ENCODE results near the gene TCEA2.
"Not testable (repeated sequence)": the region's sequence is repeated elsewhere in the genome, so short reads cannot be mapped to it uniquely, and the experiment has no call there.

The TCEA2 gene

GRCh38 chr20:64080013-64080812 lies 17.2 kb downstream of the TCEA2 start, which contains the start of gene OPRL1:
Gene OPRL1, plus strand, starts transcription at chr20:64080082. Its CDS starts 12,639 bp downstream, at chr20:64092721.
- peak; percentile 45 for DNase-seq

- DNase-seq = no peak
Observed at GRCh38 chr20:64080813-64081623, 18.0 kb downstream of the TCEA2 start.

GRCh38 chr20:64081624-64081964 lies 18.6 kb downstream of the TCEA2 start:
- no peak for DNase-seq

- DNase-seq = no peak
Observed at GRCh38 chr20:64082126-64082731, 19.2 kb downstream of the TCEA2 start.

GRCh38 chr20:64082820-64083377 lies 19.9 kb downstream of the TCEA2 start:
- no peak for DNase-seq

DNA sequence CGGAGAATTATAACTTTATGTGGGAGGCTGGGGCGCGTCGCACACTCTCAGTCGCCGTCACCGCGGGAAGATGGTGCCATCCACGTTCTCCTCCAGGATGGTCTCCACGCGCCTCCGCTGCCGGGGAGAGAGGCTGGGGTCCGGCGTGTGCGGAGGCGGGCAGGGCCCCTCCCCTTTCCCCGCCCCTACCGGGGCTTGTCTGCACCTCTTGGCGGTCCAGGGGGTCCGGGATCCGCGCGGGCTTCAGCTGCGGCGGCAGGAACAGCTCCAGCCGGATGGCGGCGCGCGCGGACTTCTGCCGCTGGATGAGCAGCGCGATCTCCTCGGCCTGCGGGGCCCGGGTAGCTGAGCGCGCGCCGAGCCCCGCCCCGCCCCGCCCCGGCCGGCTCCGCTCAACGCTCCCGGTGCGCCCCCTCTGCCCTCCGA lies 20.4 kb downstream of the TCEA2 start:
- DNase-seq = peak; percentile 86

GRCh38 chr20:64083804-64084684 lies 21.0 kb downstream of the TCEA2 start, which contains the start of gene LKAAEAR1:
Gene LKAAEAR1, minus strand, starts transcription at chr20:64084398. Its CDS starts 179 bp downstream, at chr20:64084219.
- DNase-seq = no peak

DNA sequence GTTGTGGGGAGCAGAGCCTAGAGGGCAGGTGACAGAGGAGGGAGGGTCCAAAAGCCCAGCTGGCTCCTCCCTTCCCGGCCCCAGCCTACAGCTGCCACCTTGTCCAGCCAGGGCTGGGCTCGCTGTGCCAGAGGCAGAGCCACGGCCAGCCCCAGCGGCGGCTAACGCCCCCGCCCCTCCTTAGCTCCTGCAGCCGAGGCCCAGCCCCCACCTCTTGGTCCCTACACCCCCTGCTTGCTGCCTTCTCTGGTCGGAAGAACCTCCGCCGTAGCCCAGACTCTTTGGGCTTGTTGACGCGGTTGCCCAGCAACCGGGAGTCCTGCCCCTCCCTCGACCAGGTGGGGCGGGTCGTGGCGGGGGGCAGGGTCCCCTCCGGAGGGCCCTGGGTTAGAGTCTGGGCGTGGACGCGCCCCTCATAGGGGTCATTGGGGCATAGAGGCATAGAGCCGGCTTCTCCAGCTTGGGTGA lies 21.7 kb downstream of the TCEA2 start:
- no peak for DNase-seq

- no peak for DNase-seq
Observed at GRCh38 chr20:64086801-64087200, 23.8 kb downstream of the TCEA2 start.

- DNase-seq = not testable (repeated sequence)
Observed at GRCh38 chr20:64087226-64087825, 24.3 kb downstream of the TCEA2 start.

GRCh38 chr20:64088586-64088985 lies 25.6 kb downstream of the TCEA2 start:
- not testable (repeated sequence) for DNase-seq

- DNase-seq = no peak
Observed at GRCh38 chr20:64090165-64090564, 27.2 kb downstream of the TCEA2 start.

DNA sequence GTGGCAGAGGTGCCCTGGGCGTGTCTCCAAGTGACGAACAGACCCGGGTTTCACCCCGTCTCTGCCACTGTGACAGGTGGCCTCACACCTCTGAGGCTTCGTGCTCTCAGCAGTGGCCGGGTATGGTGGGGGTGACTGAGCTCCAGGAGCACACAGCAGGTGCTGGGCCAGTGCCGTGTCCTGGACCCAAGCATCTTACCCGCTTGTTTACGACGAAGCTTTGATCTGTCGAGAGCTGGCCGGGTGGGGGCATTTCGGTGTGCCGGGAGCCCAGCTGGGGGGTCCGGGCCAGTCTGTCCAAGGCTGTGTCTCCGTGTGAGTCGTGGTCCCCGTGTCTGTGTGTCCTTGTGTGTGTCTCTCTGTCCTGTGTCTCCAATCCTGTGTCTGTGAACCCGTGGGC lies 28.3 kb downstream of the TCEA2 start:
- DNase-seq = no peak

GRCh38 chr20:64091770-64092169 lies 28.8 kb downstream of the TCEA2 start:
- no peak for DNase-seq

GRCh38 chr20:64092258-64093012 lies 29.4 kb downstream of the TCEA2 start:
- DNase-seq = no peak

DNA sequence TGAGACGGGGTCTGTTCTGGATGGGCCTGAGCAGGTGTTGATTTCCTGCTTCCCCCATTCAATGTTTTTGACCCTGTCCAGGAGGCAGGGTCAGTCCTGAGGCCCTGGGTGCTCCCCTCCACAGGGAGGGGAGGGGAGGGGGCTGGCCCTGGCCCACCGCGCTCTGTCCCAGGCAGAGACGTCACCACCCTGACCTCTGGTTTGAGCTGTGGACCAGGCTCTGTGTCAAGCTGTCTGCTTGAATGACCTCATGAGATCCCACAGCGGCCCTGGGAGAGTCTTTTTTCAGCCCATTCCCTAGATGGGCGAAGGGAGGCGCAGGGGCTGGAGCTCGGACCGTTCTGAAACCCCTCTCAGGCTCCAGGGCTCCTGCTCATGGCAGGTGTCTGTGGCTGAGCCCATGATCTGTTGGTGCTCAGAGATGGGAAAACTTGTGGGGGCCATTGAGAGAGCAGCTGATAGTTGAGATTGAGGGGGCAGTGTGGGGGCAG lies 30.1 kb downstream of the TCEA2 start:
- no peak for DNase-seq

DNA sequence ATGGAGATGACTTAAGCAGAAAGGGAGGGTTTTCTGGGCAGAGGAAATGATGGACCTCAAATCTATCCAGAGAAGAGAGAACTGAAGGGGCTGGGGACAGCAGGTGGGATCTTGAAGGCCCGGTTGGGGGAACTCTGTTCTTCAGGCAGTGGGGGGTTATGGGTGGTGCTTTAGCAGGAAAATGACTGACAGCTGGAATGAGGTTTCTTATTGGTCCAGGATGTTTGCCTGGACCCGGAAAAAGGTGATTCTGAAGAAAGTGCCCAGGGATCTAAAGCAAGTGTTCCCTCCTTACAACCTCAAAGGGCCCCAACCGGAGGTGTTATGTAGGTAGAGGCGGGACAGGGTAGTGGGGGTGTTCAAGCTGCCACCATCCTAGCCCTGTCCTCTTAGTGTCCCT lies 32.5 kb downstream of the TCEA2 start:
- DNase-seq = no peak

DNA sequence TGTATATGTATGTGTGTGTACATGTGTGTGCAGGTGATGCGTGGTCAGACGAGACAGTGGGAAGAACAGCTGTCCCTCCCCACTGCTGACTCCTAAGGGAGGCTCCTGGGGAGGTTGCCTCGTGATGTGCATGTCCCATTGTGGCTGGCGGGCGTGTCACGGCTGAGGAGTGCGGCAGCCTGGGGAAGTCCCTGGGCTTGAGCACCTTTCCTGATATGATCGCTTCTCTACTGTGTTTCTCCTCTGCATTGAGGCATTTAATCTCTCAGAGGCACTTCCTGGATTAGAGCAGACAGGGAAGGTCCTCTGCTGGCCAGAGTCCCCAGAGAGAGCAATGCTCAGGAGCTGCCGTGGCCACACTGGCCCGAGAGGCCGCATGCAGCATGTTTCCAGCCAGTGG lies 32.9 kb downstream of the TCEA2 start:
- no peak for DNase-seq

DNA sequence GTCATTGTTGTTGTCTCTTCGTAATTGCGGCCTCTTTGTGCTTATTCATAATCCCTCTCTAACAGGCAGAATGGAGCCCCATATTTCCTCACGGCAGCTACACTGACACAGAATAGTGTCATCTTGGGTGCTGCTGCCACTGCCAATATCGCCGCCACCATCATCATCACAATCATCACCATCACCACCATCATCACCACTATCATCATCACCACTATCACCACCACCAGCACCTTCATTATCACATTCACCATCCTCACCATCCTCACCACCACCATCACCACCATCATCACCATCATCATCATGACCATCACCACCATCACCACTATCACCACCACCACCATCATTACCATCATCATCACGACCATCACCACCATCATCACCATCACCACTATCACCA lies 33.5 kb downstream of the TCEA2 start:
- no peak for DNase-seq

GRCh38 chr20:64098471-64099013 lies 35.5 kb downstream of the TCEA2 start:
- DNase-seq = no peak

Measured in right forelimb (tissue), 1 donor.